Neural cell (in vitro differentiated cells): ENCODE data around the gene TAGLN. TPM values are rescaled to one million over a fixed set of nuclear protein-coding genes. Genes with fewer than 3 reads are reported as not detected.

Experiments used
- H2AFZ ChIP-seq: fragments of 200-600, 300-800 bp; sonication (generic), shearing (Covaris generic); 2 replicates; pipeline ENCODE4 v1.6.0; 2014; ENCODE audit warnings: low read depth, mild to moderate bottlenecking, antibody characterized with exemption, low read length, moderate library complexity
- H3F3A ChIP-seq: fragments of 200-600 bp; shearing (Covaris generic); 2 replicates; pipeline ENCODE4 v1.6.1; 2016; ENCODE audit warnings: mild to moderate bottlenecking, moderate library complexity, mixed read lengths, antibody characterized with exemption, low read length; ENCODE audit not compliant: insufficient read depth, poor library complexity, severe bottlenecking
- H3K27ac ChIP-seq: fragments of 200-600, 300-800 bp; sonication (generic), shearing (Covaris generic); 2 replicates; pipeline ENCODE4 v1.5.1; 2014; ENCODE audit warnings: mild to moderate bottlenecking, low read length, moderate library complexity
- H3K27me3 ChIP-seq: fragments of 300-800, 200-600 bp; sonication (generic), shearing (Covaris generic); 2 replicates; pipeline ENCODE4 v1.6.0; 2014; ENCODE audit warnings: mild to moderate bottlenecking, low read depth, low read length, moderate library complexity; ENCODE audit not compliant: insufficient read depth
- H3K36me3 ChIP-seq: fragments of 300-800, 200-600 bp; sonication (generic), shearing (Covaris generic); 2 replicates; pipeline ENCODE4 v1.5.1; 2014; ENCODE audit warnings: mild to moderate bottlenecking, antibody characterized with exemption, low read length, moderate library complexity; ENCODE audit not compliant: insufficient read depth
- H3K4me2 ChIP-seq: fragments of 300-800, 200-600 bp; sonication (generic), shearing (Covaris generic); 2 replicates; pipeline ENCODE4 v1.6.0; 2014; ENCODE audit warnings: mild to moderate bottlenecking, low read length
- H3K4me3 ChIP-seq: fragments of 300-800, 200-600 bp; sonication (generic), shearing (Covaris generic); 2 replicates; pipeline ENCODE4 v1.5.1; 2014; ENCODE audit warnings: mild to moderate bottlenecking, low read length, moderate library complexity
- H3K79me2 ChIP-seq: fragments of 200-600 bp; shearing (Covaris generic); replicated peaks from 2 replicates; pipeline ENCODE4 v1.6.0; 2014; ENCODE audit warnings: mild to moderate bottlenecking, low read length, moderate library complexity; ENCODE audit not compliant: insufficient read depth
- H3K9ac ChIP-seq: fragments of 300-800, 200-600 bp; sonication (generic), shearing (Covaris generic); 2 replicates; pipeline ENCODE4 v1.6.1; 2016; ENCODE audit warnings: mild to moderate bottlenecking, low read length, mixed read lengths
- H3K9me2 ChIP-seq: fragments of 200-600 bp; shearing (Covaris generic); 2 replicates; pipeline ENCODE4 v1.6.1; 2016; ENCODE audit warnings: mild to moderate bottlenecking, low read length, mixed read lengths; ENCODE audit not compliant: insufficient read depth
- H3K9me3 ChIP-seq: fragments of 200-600, 300-800 bp; sonication (generic), shearing (Covaris generic); 2 replicates; pipeline ENCODE4 v1.6.1; 2016; ENCODE audit warnings: mild to moderate bottlenecking, mixed run types, low read length, moderate library complexity, mixed read lengths
- H4K20me1 ChIP-seq: fragments of 200-600 bp; shearing (Covaris generic); 2 replicates; pipeline ENCODE4 v1.6.1; 2016; ENCODE audit warnings: mild to moderate bottlenecking, mixed run types; ENCODE audit not compliant: insufficient read depth
- CTCF ChIP-seq: fragments of 450-650 bp; IDR thresholded peaks from 2 replicates; pipeline ENCODE4 v1.5.1; 2014; ENCODE audit warnings: antibody characterized with exemption, mild to moderate bottlenecking, moderate library complexity; ENCODE audit not compliant: poor library complexity, severe bottlenecking
- EP300 ChIP-seq: fragments of 450-650 bp; conservative IDR thresholded peaks from 2 replicates; pipeline ENCODE4 v1.6.1; 2014; ENCODE audit warnings: antibody characterized with exemption, mild to moderate bottlenecking, moderate library complexity; ENCODE audit not compliant: poor library complexity, severe bottlenecking
- EZH2 ChIP-seq: fragments of 200-600, 300-800 bp; shearing (Covaris generic), sonication (generic); IDR thresholded peaks from 2 replicates; pipeline ENCODE4 v1.6.1; 2014; ENCODE audit warnings: antibody characterized with exemption, low read length, borderline replicate concordance, mild to moderate bottlenecking; ENCODE audit not compliant: insufficient read depth, poor library complexity, severe bottlenecking
- MXI1 ChIP-seq: fragments of 450-650 bp; conservative IDR thresholded peaks from 2 replicates; pipeline ENCODE4 v1.6.1; 2014; ENCODE audit warnings: antibody characterized with exemption, mild to moderate bottlenecking; ENCODE audit not compliant: poor library complexity, severe bottlenecking
- POLR2AphosphoS5 ChIP-seq: IDR thresholded peaks from 2 replicates; pipeline ENCODE4 v1.6.1; 2012
- RAD21 ChIP-seq: fragments of 450-650 bp; conservative IDR thresholded peaks from 2 replicates; pipeline ENCODE4 v1.6.1; 2014; ENCODE audit warnings: antibody characterized with exemption, mild to moderate bottlenecking, moderate library complexity
- REST ChIP-seq: IDR thresholded peaks from 2 replicates; pipeline ENCODE4 v1.6.1; 2012; ENCODE audit warnings: borderline replicate concordance
- SMC3 ChIP-seq: fragments of 450-650 bp; conservative IDR thresholded peaks from 2 replicates; pipeline ENCODE4 v1.6.1; 2014; ENCODE audit warnings: antibody characterized with exemption, mild to moderate bottlenecking, moderate library complexity; ENCODE audit not compliant: poor library complexity
- TAF1 ChIP-seq: IDR thresholded peaks from 2 replicates; pipeline ENCODE4 v1.6.1; 2012; ENCODE audit warnings: low read depth
- polyA plus RNA-seq: library from polyadenylated mRNA; depleted of rRNA; stranded (reverse); fragments of >200 nt; gene quantifications from 2 replicates; pipeline ENCODE4 v1.2.3, GENCODE V29; 2014

The TAGLN gene
- polyA plus RNA-seq, 1 donor from 2014 or later: 15.7 TPM

GRCh38 chr11:117187007-117187406 is 12.2 kb upstream of the TAGLN start:
- no peaks in the 10 kb centered on the region for H3K79me2 ChIP-seq
- no peaks in the 10 kb centered on the region for H3F3A ChIP-seq
- no peaks in the 10 kb centered on the region for H3K9me3 ChIP-seq
- no peaks in the 10 kb centered on the region for H3K36me3 ChIP-seq
- no peaks in the 10 kb centered on the region for H3K27me3 ChIP-seq
- H3K9ac ChIP-seq: no peak overlapping the region
- no peak overlapping the region for H3K4me3 ChIP-seq
- no peak overlapping the region for H3K4me2 ChIP-seq
- TF ChIP-seq REST: no peak
- TF ChIP-seq TAF1: no peak
- no peak for TF ChIP-seq SMC3
- no peak for TF ChIP-seq EP300
- TF ChIP-seq RAD21: no peak
- TF ChIP-seq CTCF: no peak
- no peak for TF ChIP-seq MXI1
- TF ChIP-seq EZH2: no peak
- no peak for TF ChIP-seq POLR2AphosphoS5
- H3K9me2 ChIP-seq: no peaks in the 10 kb centered on the region
- H4K20me1 ChIP-seq: no peaks in the 10 kb centered on the region
- H2AFZ ChIP-seq: no peak overlapping the region
- H3K27ac ChIP-seq: no peak overlapping the region

- H3K4me3 ChIP-seq: no peak overlapping the region
- H3K4me2 ChIP-seq: no peak overlapping the region
- H2AFZ ChIP-seq: no peak overlapping the region
- no peak overlapping the region for H3K9ac ChIP-seq
- H3K36me3 ChIP-seq: no peaks in the 10 kb centered on the region
- no peaks in the 10 kb centered on the region for H3F3A ChIP-seq
- H3K9me2 ChIP-seq: no peaks in the 10 kb centered on the region
- no peaks in the 10 kb centered on the region for H3K79me2 ChIP-seq
- no peaks in the 10 kb centered on the region for H4K20me1 ChIP-seq
- no peak overlapping the region for H3K27ac ChIP-seq
- H3K9me3 ChIP-seq: no peaks in the 10 kb centered on the region
- no peak for TF ChIP-seq SMC3
- no peak for TF ChIP-seq MXI1
- no peak for TF ChIP-seq POLR2AphosphoS5
- no peak for TF ChIP-seq CTCF
- no peak for TF ChIP-seq RAD21
- no peak for TF ChIP-seq TAF1
- TF ChIP-seq EZH2: no peak
- TF ChIP-seq REST: no peak
- TF ChIP-seq EP300: no peak
- no peaks in the 10 kb centered on the region for H3K27me3 ChIP-seq
These were observed 11.8 kb upstream of the TAGLN start for GRCh38 chr11:117187428-117187798.
